HG02759 (cell line): ENCODE results near the gene SULT1A1.
"Not testable (repeated sequence)": the region's sequence is repeated elsewhere in the genome, so short reads cannot be mapped to it uniquely, and the experiment has no call there.

Source experiments
- ATAC-seq: cut with Tn5 transposase; IDR thresholded peaks from one replicate; pipeline ENCODE4 v1.9.1; 2021; ENCODE audit warnings: mild to moderate bottlenecking, moderate library complexity; ENCODE audit not compliant: unreplicated experiment

Gene SULT1A1

DNA sequence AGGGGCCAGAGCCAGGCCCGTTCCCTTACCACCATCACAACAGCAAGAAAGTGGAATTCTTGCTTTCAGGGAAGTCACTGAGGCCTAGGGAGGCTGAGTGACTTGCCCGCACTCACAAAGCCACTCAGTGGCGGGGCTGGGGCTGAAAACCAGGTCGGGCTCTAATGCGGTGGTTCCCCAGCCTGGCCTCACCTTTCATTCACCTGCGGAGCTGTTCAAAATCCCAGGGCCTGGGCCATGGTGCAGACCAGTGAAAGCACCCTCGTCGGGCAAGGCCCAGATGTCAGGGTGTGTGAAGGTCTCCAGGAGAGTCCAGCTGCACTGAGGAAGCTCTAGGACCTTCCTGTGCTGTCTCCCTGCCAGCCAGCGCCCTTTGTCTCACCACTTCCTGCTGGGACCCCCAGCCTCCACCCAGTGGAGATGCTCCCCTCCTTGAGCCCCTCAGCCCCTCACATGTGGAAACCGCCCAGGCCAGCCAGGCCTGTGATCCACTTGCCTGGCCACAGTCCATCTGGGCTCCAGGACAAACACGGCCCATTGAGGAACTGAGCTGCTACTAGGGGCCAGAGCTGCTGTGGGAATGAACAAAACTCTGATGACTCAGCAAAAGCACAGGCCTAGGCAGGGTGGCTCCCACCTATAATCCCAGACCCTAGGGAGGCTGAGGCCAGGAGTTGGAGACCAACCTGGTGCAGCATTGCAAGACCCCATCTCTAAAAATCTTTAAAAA, 812 bp downstream of the SULT1A1 start:
- ATAC-seq, result not testable (repeated sequence)

GRCh38 chr16:28608496-28608808, 1.4 kb downstream of the SULT1A1 start:
- ATAC-seq, result not testable (repeated sequence)

GRCh38 chr16:28607681-28608495, 2.0 kb downstream of the SULT1A1 start:
- not testable (repeated sequence) for ATAC-seq

DNA sequence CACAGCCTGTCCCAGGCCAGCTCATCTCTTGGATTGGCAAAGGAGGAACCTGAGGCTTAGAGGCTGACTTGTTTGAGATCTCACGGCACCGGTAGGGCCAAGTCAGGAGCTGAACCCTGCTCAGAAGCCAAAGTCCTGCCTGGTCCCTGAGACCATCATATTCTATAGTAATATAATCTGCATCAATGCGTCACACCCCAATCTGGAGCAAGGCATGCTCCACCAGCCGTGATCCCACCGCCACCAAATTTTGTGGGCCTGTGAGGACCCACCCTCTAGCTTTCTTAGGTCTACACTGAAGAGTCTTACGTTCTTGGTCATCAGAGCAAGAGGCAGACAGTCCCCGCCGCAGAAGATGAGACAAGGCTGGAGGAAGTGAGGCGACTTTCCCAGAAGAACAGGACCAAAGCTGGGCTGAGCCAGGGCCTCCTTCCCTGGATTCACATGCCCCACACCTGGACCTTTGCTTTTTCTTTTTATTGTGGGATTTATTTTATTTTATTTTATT, 2.7 kb downstream of the SULT1A1 start:
- no peak for ATAC-seq

GRCh38 chr16:28606291-28607115, 3.3 kb downstream of the SULT1A1 start:
- ATAC-seq, result no peak

- ATAC-seq, result no peak
Measured at GRCh38 chr16:28604186-28604565, 5.7 kb downstream of the SULT1A1 start.

DNA sequence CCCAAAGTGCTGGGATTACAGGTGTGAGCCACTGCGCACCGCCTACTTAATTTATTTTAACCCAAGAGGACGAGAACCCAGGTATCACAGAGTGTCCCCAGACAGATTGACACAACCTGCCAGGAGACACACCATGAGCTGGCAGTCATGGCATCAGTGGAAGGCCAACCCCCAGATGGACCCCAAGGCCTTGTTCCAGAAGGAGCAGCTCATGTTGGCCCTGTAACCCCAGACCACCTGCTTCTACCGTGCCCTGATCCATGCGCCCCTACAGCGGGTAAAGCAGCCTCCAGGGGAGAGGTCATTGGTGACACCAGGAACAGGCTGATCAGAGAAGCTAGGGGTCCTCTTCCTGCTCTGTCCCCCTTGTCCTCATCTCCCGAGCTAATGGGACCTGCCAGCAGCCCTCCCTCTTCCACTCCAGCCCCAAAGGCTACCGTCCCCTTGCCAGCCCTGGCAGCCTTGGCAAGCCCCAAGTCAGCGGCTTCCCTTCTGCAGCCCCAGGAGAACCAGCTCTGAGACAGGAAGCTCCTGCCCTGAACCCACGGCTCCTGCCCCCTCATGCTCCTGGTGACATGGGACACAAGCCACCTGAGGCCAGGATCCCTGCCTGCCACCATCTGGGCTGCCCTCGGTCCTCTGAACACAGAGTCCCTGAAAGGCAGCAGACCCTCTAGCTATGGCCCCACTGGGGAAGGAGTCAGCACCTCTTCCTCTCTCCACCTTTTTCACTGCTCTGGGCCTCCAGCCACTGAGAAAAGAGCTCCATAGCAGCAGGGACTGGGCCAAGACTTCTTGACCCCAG, 6.3 kb downstream of the SULT1A1 start:
- ATAC-seq, result no peak

DNA sequence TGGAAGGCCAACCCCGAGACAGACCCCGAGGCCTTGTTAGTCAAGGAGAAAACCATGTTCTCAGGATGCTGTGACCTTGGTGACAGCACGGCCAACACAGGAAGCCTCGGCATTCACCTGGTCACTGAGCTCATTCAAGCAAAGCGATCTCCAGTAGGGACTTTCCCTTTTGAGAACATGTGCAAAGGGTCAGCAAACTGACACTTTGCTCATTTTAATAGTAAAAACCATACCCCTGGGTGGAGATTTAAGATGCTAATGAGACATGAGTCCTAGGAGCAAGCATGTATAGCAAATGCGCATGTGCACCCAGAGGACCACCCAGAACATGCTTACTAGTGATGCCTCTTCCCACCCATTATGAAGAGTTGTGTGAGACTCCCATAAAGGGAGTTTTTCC, 7.3 kb downstream of the SULT1A1 start:
- no peak for ATAC-seq

GRCh38 chr16:28602062-28602461, 7.8 kb downstream of the SULT1A1 start:
- not testable (repeated sequence) for ATAC-seq

- ATAC-seq, result not testable (repeated sequence)
Measured at GRCh38 chr16:28601589-28601988, 8.3 kb downstream of the SULT1A1 start.

DNA sequence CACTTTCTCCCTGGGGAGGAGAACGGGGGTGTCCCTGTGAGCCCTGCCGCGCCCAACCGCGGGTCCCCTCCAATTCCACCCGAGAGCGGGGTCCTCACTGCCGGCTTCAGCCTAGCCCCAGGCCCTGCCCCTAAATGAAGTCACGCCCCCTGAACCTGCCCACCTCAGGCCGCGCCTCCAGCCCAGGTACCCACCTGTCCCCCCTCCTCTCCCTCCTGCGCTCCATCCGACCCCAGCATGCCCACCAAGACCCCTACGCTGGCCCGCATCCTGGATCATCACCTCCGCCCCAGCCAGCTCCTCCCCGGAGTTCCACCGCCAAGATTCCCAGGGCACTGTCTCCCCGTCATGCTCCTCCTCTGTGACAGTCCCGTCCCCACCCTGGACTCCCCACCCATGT, 8.9 kb downstream of the SULT1A1 start:
- ATAC-seq, result not testable (repeated sequence)

DNA sequence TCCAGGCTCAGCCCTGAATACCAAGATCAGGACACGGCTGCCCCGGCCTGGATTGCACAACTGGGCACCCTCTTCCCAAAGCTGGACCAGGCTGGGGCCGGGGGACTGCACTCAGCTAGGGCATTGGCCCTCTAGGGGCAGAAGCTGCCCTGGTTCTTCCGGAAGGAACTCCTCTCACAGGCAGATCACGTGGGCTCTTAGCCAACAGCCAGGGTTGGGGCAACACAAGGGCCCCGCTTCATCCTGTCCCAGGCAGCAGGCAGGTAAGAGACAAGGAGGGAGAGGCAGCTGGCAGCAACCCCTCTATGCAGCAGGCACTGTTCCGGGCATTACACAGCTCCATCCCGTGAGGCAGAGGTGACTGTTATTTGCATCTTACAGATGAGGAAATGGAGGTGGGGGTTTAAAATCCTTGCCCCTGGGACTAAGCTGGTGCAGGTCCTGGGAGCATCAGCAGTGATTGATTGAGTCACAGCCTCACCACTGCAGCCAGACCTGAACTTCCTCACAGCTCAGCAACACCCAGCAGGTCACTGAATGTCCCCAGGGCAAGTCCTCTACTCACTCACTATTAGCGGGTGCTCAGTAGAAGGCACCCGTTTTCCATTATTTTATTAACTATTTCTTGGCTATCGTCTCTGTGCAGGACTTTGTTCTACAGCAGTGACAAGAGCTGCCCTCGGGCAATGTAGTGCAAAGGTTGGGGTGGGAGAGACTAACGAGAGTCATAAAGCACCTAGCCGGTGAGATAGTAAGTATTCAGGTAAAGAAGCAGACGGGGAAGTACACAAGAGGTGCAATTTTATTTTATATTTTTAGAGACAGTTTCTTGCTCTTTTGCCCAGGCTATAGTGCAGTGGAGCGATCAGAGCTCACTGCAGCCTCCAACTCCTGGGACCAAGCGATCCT, 10.2 kb downstream of the SULT1A1 start:
- peak; percentile 57 for ATAC-seq

- no peak for ATAC-seq
Measured at GRCh38 chr16:28597692-28598261, 12.1 kb downstream of the SULT1A1 start.

DNA sequence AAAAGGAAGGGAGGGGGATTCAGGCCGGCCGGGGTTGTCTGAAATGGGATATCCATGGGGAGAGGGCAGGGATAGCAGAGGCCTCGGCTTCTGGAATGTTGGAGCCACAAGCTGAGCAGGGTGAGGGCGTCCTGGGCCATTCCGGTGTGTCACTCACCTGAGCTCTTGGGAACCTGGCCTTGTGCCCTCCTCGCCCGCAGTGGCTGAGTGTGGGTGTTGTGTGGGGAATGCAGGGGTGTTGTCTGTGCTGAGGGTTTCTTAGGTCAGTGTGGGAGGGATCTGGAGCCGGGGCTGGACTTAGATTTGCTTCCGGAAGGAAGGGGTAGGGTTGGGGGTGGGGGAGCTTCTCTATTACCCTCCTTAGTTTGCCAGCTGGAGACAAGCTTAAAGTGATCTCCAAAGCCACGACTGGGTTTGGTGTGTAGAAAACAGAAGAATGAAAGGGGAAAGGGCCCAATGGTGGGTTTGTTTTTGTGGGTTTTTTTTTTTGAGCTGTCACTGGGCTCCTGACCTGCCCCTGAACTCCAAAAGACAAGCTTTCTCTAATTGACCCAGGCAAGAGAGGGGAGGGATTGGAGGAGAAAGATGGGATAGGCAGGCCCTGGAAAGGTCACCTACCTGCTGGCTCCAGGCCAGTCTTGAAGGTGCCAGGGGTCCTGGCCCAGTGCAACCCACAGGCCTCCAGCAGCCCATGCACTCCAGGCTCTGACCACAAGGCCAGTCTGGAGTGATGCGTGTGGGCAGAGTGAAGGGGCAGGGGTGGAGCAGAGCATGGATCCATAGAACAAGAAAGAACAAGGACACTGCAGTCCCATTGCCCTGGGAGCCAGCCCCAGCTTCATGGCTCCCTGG, 12.8 kb downstream of the SULT1A1 start, which contains the start of gene SULT1A2:
TSS of gene SULT1A2 (minus strand) at position 211 of the 852 bp plus-strand sequence. CDS start 1,120 bp downstream, outside the sequence.
- ATAC-seq, result no peak

DNA sequence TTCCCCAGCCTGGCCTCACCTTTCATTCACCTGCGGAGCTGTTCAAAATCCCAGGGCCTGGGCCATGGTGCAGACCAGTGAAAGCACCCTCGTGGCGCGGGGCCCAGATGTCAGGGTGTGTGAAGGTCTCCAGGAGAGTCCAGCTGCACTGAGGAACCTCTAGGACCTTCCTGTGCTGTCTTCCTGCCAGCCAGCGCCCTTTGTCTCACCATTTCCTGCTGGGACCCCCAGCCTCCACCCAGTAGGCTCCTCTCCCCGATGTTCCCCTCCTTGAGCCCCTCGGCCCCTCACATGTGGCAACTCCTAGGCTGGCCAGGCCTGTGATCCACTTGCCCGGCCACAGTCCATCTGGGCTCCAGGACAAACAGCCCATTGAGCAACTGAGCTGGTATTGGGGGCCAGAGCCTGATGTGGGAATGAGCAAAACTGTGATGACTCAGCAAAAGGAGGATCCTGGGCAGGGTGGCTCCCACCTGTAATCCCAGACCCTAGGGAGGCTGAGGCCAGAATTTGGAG, 13.7 kb downstream of the SULT1A1 start:
- ATAC-seq, result no peak

DNA sequence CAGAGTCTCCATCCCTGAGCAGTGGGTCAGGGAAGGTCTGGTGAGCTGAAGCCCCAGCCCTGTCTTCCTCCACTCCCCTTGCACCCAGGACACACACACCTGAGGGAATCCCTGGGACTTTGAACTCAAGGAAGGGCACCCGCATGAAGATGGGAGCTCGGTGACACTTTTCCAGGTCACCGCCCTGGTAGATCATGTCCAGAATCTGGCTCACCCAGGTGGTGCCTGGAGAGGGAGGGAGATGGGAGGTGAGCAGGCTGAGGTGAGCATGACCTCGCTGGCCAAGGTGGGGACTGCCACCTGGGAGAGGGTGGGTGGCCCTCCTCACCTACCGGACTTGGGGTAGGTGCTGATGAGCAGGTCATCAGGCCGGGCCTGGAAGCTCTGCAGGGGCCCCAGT, 14.4 kb downstream of the SULT1A1 start:
- not testable (repeated sequence) for ATAC-seq

DNA sequence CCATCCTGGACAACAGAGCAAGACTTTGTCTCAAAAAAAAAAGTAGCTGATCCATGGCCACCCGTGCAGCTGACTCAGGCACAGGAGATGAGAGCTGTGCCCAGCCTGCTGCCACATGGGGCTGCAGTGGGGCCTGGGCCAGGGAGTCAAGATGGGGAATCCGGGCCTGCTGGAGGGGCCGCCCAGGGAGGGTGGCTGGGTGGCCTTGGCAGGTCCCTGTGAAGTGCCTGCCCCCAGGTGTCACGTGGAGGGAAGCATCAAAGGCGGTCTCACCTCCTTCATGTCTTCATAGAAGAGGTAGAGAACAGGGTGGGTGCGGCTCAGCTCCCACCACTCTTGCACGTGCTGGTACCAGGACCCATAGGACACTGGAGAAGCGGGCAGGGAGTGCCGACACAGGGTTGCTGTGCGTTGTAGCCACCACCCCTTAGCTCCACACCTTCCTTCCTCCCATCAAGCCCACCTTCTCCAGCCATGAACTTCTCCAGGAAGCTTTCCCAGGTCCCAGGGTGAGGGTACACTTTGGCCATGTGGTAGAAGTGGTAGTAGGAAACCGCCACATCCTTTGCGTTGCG, 16.8 kb downstream of the SULT1A1 start:
- no peak for ATAC-seq
